ENCODE measurements around the gene NPAS2. TPM values are rescaled to one million over a fixed set of nuclear protein-coding genes. Genes with fewer than 3 reads are reported as not detected.

NPAS2 gene
- total RNA-seq, 1 donor from 2014 or later = 8.2 TPM

GRCh38 chr2:100955226-100955625, 135.3 kb downstream of the NPAS2 start:
- H3K36me3 ChIP-seq (ENCODE audit: control insufficient read depth, insufficient read depth, low read length) = peaks cover 1% of the 10 kb centered on the region
- no peaks in the 10 kb centered on the region for H3K27me3 ChIP-seq (ENCODE audit: control insufficient read depth, insufficient read depth, low read length)
- DNase-seq (ENCODE audit: low read depth) (no peak), FAIRE-seq (no peak)
- H3K4me3 ChIP-seq (ENCODE audit: low read depth, low read length) = no peak overlapping the region
- no peak for TF ChIP-seq CTCF (IDR thresholded peaks at IDR 0.05; ENCODE audit: insufficient read depth, low read length, severe bottlenecking)

- Histone ChIP-seq H3K27me3 (ENCODE audit: control insufficient read depth, insufficient read depth, low read length) (no peaks in the 10 kb centered on the region), H3K36me3 (ENCODE audit: control insufficient read depth, insufficient read depth, low read length) (no peaks in the 10 kb centered on the region), H3K4me3 (ENCODE audit: low read depth, low read length) (no peak overlapping the region)
- DNase-seq (ENCODE audit: low read depth) = no peak
- TF ChIP-seq CTCF (IDR thresholded peaks at IDR 0.05; ENCODE audit: insufficient read depth, low read length, severe bottlenecking) = no peak
- FAIRE-seq = no peak
Measured at GRCh38 chr2:100956081-100956480, 136.1 kb downstream of the NPAS2 start.

GRCh38 chr2:100957996-100958653, 138.2 kb downstream of the NPAS2 start:
- DNase-seq (ENCODE audit: low read depth) (peak; percentile 64), FAIRE-seq (peak; percentile 96)
- Histone ChIP-seq H3K36me3 (ENCODE audit: control insufficient read depth, insufficient read depth, low read length) (no peaks in the 10 kb centered on the region), H3K4me3 (ENCODE audit: low read depth, low read length) (no peak overlapping the region), H3K27me3 (ENCODE audit: control insufficient read depth, insufficient read depth, low read length) (no peaks in the 10 kb centered on the region)
- TF ChIP-seq CTCF (IDR thresholded peaks at IDR 0.05; ENCODE audit: insufficient read depth, low read length, severe bottlenecking) = no peak

GRCh38 chr2:100959225-100959880, 139.4 kb downstream of the NPAS2 start:
- FAIRE-seq (no peak), DNase-seq (ENCODE audit: low read depth) (peak; percentile 41)
- Histone ChIP-seq H3K36me3 (ENCODE audit: control insufficient read depth, insufficient read depth, low read length) (peaks cover 1% of the 10 kb centered on the region), H3K4me3 (ENCODE audit: low read depth, low read length) (no peak overlapping the region), H3K27me3 (ENCODE audit: control insufficient read depth, insufficient read depth, low read length) (no peaks in the 10 kb centered on the region)
- TF ChIP-seq CTCF (IDR thresholded peaks at IDR 0.05; ENCODE audit: insufficient read depth, low read length, severe bottlenecking) = no peak

- no peak overlapping the region for H3K4me3 ChIP-seq (ENCODE audit: low read depth, low read length)
- peaks cover 1% of the 10 kb centered on the region for H3K36me3 ChIP-seq (ENCODE audit: control insufficient read depth, insufficient read depth, low read length)
- no peak for TF ChIP-seq CTCF (IDR thresholded peaks at IDR 0.05; ENCODE audit: insufficient read depth, low read length, severe bottlenecking)
- no peak for DNase-seq (ENCODE audit: low read depth)
- H3K27me3 ChIP-seq (ENCODE audit: control insufficient read depth, insufficient read depth, low read length) = no peaks in the 10 kb centered on the region
- no peak for FAIRE-seq
Measured at GRCh38 chr2:100960688-100961087, 140.7 kb downstream of the NPAS2 start.
